Tibial nerve (tissue), 4 donors: ENCODE measurements around the gene G2E3. TPM values are rescaled to one million over a fixed set of nuclear protein-coding genes. Genes with fewer than 3 reads are reported as not detected.
"Not testable (repeated sequence)": the region's sequence is repeated elsewhere in the genome, so short reads cannot be mapped to it uniquely, and the experiment has no call there.

ENCODE experiments used
- DNase-seq, 2 donors: peaks; one replicate each; pipeline ENCODE4 v3.0.0-alpha.2; 2019; ENCODE audit warnings: low spot score in 2 of 2
- H3K27ac ChIP-seq, 4 donors: fragments of 200-600 bp; sonication (generic) in 3 of 4; one replicate each; pipeline ENCODE4 v1.5.1; 2017 to 2019; ENCODE audit warnings: mild to moderate bottlenecking in 1 of 4
- H3K27me3 ChIP-seq, 2 donors: fragments of 200-600 bp; sonication (generic) in 1 of 2; one replicate each; pipeline versions ENCODE4 v1.5.1 to v1.6.0; 2017 to 2019
- H3K36me3 ChIP-seq, 3 donors: fragments of 200-600 bp; sonication (generic); one replicate each; pipeline ENCODE4 v1.5.1; 2018 to 2019
- H3K4me1 ChIP-seq, 4 donors: fragments of 200-600 bp; sonication (generic) in 3 of 4; one replicate each; pipeline ENCODE4 v1.5.1; 2017 to 2019
- H3K4me3 ChIP-seq, 4 donors: fragments of 200-600 bp; sonication (generic) in 3 of 4; one replicate each; pipeline ENCODE4 v1.5.1; 2017 to 2019; ENCODE audit warnings: mild to moderate bottlenecking in 1 of 4, moderate library complexity in 1 of 4
- H3K9me3 ChIP-seq, 4 donors: fragments of 200-600 bp; sonication (generic) in 3 of 4; one replicate each; pipeline ENCODE4 v1.5.1; 2017 to 2019
- CTCF ChIP-seq, 5 experiments: fragments of 200-600 bp in 3 of 5; fragments of 450-650 bp in 2 of 5; sonication (generic) in 3 of 5; IDR thresholded peaks; one replicate each; pipeline ENCODE4 v1.5.1; 2016 to 2019; ENCODE audit warnings: antibody characterized with exemption in 5 of 5, mild to moderate bottlenecking in 3 of 5, moderate library complexity in 2 of 5
- EP300 ChIP-seq, 2 donors: sonication (generic); formaldehyde crosslinking; IDR thresholded peaks; one replicate each; pipeline ENCODE4 v1.6.1; 2017; ENCODE audit warnings: antibody characterized with exemption in 2 of 2, mild to moderate bottlenecking in 1 of 2
- POLR2A ChIP-seq, 2 donors: fragments of 450-650 bp; IDR thresholded peaks; one replicate each; pipeline ENCODE4 v1.6.1; 2017; ENCODE audit warnings: antibody characterized with exemption in 2 of 2, mild to moderate bottlenecking in 2 of 2, moderate library complexity in 2 of 2
- WGBS, 2 donors: methylation state at CpG; one replicate each; pipeline ENCODE4 v1.1.5; 2018; 5-methylcytosine and 5-hydroxymethylcytosine counted together
- total RNA-seq, 4 donors: library from RNA; depleted of rRNA; stranded (reverse); fragments of >200 nt; gene quantifications; one replicate each; pipeline ENCODE4 v1.1.0, GENCODE V29; 2016

Gene G2E3
- total RNA-seq, 4 donors from 2014 or later = 10.3 to 21.0 (median 13.6) TPM

GRCh38 chr14:30623412-30624131, 64.6 kb downstream of the G2E3 start:
- Histone ChIP-seq H3K4me1 (peaks cover 0 to 48% (median 11%) of the 10 kb centered on the region in 4 donors), H3K27ac (no peak overlapping the region), H3K36me3 (no peaks in the 10 kb centered on the region), H3K9me3 (no peaks in the 10 kb centered on the region), H3K27me3 (no peaks in the 10 kb centered on the region), H3K4me3 (peak overlapping the region in 3 of 4 donors; percentile 49 to 76 (median 70))
- no peak for DNase-seq
- TF ChIP-seq POLR2A (IDR thresholded peaks at IDR 0.05) (no peak), EP300 (IDR thresholded peaks at IDR 0.05) (no peak), CTCF (IDR thresholded peaks at IDR 0.05) (no peak)
- WGBS, 2 donors = 69% methylated on average over 7 of the region's 7 CpGs

- H3K4me3 ChIP-seq = no peak overlapping the region
Measured at GRCh38 chr14:30624132-30624423, 65.1 kb downstream of the G2E3 start.

GRCh38 chr14:30625533-30625932, 66.6 kb downstream of the G2E3 start:
- WGBS, 2 donors = 89 to 95% methylated on average over 3 of the region's 3 CpGs
- no peak overlapping the region for H3K4me3 ChIP-seq
- peaks cover 0 to 2% (median 0%) of the 10 kb centered on the region in 3 donors for H3K36me3 ChIP-seq
- no peak for DNase-seq
- H3K9me3 ChIP-seq = no peaks in the 10 kb centered on the region
- TF ChIP-seq CTCF (IDR thresholded peaks at IDR 0.05) (no peak), EP300 (IDR thresholded peaks at IDR 0.05) (no peak), POLR2A (IDR thresholded peaks at IDR 0.05) (no peak)
- H3K27me3 ChIP-seq = no peaks in the 10 kb centered on the region
- no peak overlapping the region for H3K27ac ChIP-seq
- peaks cover 0 to 48% (median 11%) of the 10 kb centered on the region in 4 donors for H3K4me1 ChIP-seq

More at GRCh38 chr14:30624132-30624423, 65.1 kb downstream of the G2E3 start:
- no peaks in the 10 kb centered on the region for H3K36me3 ChIP-seq
- H3K4me1 ChIP-seq = peaks cover 0 to 48% (median 11%) of the 10 kb centered on the region in 4 donors
- TF ChIP-seq POLR2A (IDR thresholded peaks at IDR 0.05) (no peak), EP300 (IDR thresholded peaks at IDR 0.05) (no peak), CTCF (IDR thresholded peaks at IDR 0.05) (no peak)
- no peaks in the 10 kb centered on the region for H3K9me3 ChIP-seq
- 95 to 98% methylated on average over 5 of the region's 5 CpGs for WGBS, 2 donors
- no peak overlapping the region for H3K27ac ChIP-seq
- no peak for DNase-seq
- H3K27me3 ChIP-seq = no peaks in the 10 kb centered on the region

- peaks cover 0 to 23% (median 2%) of the 10 kb centered on the region in 4 donors for H3K4me1 ChIP-seq
- H3K9me3 ChIP-seq, H3K27ac ChIP-seq, H3K27me3 ChIP-seq, DNase-seq, H3K4me3 ChIP-seq: not testable (repeated sequence)
- 88 to 97% methylated on average over 8 of the region's 8 CpGs for WGBS, 2 donors
- H3K36me3 ChIP-seq = peaks cover 0 to 17% (median 0%) of the 10 kb centered on the region in 3 donors
Measured at GRCh38 chr14:30629432-30629831, 70.5 kb downstream of the G2E3 start.

GRCh38 chr14:30630248-30630647, 71.3 kb downstream of the G2E3 start:
- no peak for TF ChIP-seq POLR2A (IDR thresholded peaks at IDR 0.05)
- TF ChIP-seq CTCF (IDR thresholded peaks at IDR 0.05) = no peak
- TF ChIP-seq EP300 (IDR thresholded peaks at IDR 0.05) = no peak
- Histone ChIP-seq H3K27ac (no peak overlapping the region), H3K27me3 (no peaks in the 10 kb centered on the region), H3K4me1 (peaks cover 0 to 15% (median 2%) of the 10 kb centered on the region in 4 donors), H3K36me3 (peaks cover 0 to 25% (median 0%) of the 10 kb centered on the region in 3 donors), H3K9me3 (no peaks in the 10 kb centered on the region), H3K4me3 (no peak overlapping the region)
- DNase-seq = no peak
